ENCODE data around the gene MVK. TPM values are rescaled to one million over a fixed set of nuclear protein-coding genes. Genes with fewer than 3 reads are reported as not detected.

The MVK gene
- total RNA-seq, 1 experiment from 2014 or later, result 19.2 TPM

DNA sequence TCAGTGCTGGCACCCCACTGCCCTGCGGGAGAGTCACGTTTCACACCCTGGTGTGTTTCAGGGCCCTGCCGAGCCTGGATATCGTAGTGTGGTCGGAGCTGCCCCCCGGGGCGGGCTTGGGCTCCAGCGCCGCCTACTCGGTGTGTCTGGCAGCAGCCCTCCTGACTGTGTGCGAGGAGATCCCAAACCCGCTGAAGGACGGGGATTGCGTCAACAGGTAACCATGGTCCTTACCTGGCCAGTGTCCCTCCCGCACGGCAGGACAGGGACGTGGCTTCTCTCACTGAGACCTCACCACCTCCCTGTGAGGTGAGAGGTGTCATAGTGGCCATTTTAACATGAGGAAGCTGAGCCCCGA is 7.7 kb downstream of the MVK start:
- TF ChIP-seq, protein P1, sequence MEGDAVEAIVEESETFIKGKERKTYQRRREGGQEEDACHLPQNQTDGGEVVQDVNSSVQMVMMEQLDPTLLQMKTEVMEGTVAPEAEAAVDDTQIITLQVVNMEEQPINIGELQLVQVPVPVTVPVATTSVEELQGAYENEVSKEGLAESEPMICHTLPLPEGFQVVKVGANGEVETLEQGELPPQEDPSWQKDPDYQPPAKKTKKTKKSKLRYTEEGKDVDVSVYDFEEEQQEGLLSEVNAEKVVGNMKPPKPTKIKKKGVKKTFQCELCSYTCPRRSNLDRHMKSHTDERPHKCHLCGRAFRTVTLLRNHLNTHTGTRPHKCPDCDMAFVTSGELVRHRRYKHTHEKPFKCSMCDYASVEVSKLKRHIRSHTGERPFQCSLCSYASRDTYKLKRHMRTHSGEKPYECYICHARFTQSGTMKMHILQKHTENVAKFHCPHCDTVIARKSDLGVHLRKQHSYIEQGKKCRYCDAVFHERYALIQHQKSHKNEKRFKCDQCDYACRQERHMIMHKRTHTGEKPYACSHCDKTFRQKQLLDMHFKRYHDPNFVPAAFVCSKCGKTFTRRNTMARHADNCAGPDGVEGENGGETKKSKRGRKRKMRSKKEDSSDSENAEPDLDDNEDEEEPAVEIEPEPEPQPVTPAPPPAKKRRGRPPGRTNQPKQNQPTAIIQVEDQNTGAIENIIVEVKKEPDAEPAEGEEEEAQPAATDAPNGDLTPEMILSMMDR (conservative IDR thresholded peaks at IDR 0.05), result no peak
- Histone ChIP-seq H3K4me2 (ENCODE audit: insufficient read depth, insufficient read length, low read length) (no peak overlapping the region), H4K8ac (replicated peaks; ENCODE audit: insufficient read length, low read depth, low read length) (no peak overlapping the region), H3K23me2 (ENCODE audit: insufficient read length, low read depth, low read length, poor library complexity, severe bottlenecking) (no peaks in the 10 kb centered on the region), H2BK20ac (ENCODE audit: low read depth, low read length, poor library complexity, severe bottlenecking) (no peak overlapping the region), H3K4ac (ENCODE audit: low read depth, low read length) (no peak overlapping the region), H2BK15ac (ENCODE audit: low read depth, low read length) (no peak overlapping the region), H3K27me3 (ENCODE audit: insufficient read depth, low read length) (no peaks in the 10 kb centered on the region), H3K9ac (ENCODE audit: extremely low read depth, insufficient read length, low read length) (no peak overlapping the region), H2AK5ac (ENCODE audit: insufficient read length, low read length) (no peak overlapping the region), H3K23ac (ENCODE audit: insufficient read length, low read depth, low read length) (no peak overlapping the region), H3K56ac (ENCODE audit: insufficient read length, low read depth, low read length) (no peak overlapping the region), H4K20me1 (ENCODE audit: control insufficient read depth, insufficient read depth, insufficient read length) (no peaks in the 10 kb centered on the region), H3T11ph (ENCODE audit: low read length) (no peak overlapping the region), H3K9me3 (ENCODE audit: control insufficient read depth, low read depth, low read length) (no peaks in the 10 kb centered on the region), H3K79me1 (ENCODE audit: insufficient read depth, low read depth, low read length, poor library complexity, severe bottlenecking) (no peaks in the 10 kb centered on the region), H4K91ac (ENCODE audit: insufficient read length, low read depth, low read length) (no peak overlapping the region), H3K18ac (ENCODE audit: insufficient read length, low read depth, low read length) (no peak overlapping the region), H3K79me2 (ENCODE audit: insufficient read depth, low read length) (no peaks in the 10 kb centered on the region), H3K27ac (ENCODE audit: insufficient read length, low read depth, low read length) (no peak overlapping the region), H2BK120ac (ENCODE audit: low read depth, low read length, poor library complexity, severe bottlenecking) (no peak overlapping the region), H2BK12ac (ENCODE audit: insufficient read length, low read depth, low read length) (no peak overlapping the region), H4K5ac (ENCODE audit: insufficient read length, low read depth, low read length) (no peak overlapping the region), H2AFZ (ENCODE audit: low read length) (no peak overlapping the region), H3K4me1 (ENCODE audit: insufficient read depth, low read length) (no peaks in the 10 kb centered on the region), H2BK5ac (ENCODE audit: insufficient read length, low read length) (no peak overlapping the region), H3K14ac (ENCODE audit: insufficient read depth, low read length) (no peak overlapping the region)
- Mint-ChIP-seq H3K9me3 (no peaks in the 10 kb centered on the region), H3K27me3 (ENCODE audit: low read depth) (no peaks in the 10 kb centered on the region), H3K4me1 (no peaks in the 10 kb centered on the region), H3K36me3 (ENCODE audit: insufficient read depth in 1 of 3, low read depth in 3 of 3) (peaks cover 5 to 60% (median 55%) of the 10 kb centered on the region in 3 experiments; a peak in 6 of 7 replicates), H3K4me3 (no peak overlapping the region), H3K27ac (peak overlapping the region in 1 of 3 experiments; percentile 63; a peak in 1 of 7 replicates)
- WGBS (ENCODE audit: extremely low coverage, insufficient read length, low lambda C conversion rate), result no CpG with 5 or more reads among the region's 18 CpGs
- DNase-seq, result no peak

Measured in H9 (cell line).